ENCODE data around the gene TCEAL9.

DNA sequence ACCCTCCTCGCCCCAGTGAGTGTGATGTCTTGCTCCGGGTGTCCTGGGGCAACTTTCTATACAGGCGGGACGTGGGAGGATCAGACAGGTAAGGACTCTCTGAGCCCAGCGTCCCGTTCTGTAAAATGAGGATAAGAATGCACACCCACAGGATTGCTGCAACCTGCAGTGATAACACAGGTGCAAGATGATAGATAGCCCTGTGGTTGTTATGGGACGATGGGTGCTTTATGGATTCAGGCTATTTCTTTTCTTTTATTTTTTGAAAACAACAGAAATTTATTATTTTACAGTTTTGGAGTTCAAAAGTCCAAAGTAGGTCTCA lies 48.7 kb downstream of the TCEAL9 start:
- TF ChIP-seq, protein P1, sequence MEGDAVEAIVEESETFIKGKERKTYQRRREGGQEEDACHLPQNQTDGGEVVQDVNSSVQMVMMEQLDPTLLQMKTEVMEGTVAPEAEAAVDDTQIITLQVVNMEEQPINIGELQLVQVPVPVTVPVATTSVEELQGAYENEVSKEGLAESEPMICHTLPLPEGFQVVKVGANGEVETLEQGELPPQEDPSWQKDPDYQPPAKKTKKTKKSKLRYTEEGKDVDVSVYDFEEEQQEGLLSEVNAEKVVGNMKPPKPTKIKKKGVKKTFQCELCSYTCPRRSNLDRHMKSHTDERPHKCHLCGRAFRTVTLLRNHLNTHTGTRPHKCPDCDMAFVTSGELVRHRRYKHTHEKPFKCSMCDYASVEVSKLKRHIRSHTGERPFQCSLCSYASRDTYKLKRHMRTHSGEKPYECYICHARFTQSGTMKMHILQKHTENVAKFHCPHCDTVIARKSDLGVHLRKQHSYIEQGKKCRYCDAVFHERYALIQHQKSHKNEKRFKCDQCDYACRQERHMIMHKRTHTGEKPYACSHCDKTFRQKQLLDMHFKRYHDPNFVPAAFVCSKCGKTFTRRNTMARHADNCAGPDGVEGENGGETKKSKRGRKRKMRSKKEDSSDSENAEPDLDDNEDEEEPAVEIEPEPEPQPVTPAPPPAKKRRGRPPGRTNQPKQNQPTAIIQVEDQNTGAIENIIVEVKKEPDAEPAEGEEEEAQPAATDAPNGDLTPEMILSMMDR (IDR thresholded peaks at IDR 0.05; ENCODE audit: low read depth, low read length): no peak
- TF ChIP-seq POLR2A (IDR thresholded peaks at IDR 0.05; ENCODE audit: extremely low read depth, insufficient read length): no peak
- no peak for TF ChIP-seq MYC (IDR thresholded peaks at IDR 0.05; ENCODE audit: low read depth, low read length)
